Measurements from ENCODE around the gene TP63. TPM values are rescaled to one million over a fixed set of nuclear protein-coding genes. Genes with fewer than 3 reads are reported as not detected.

TP63 gene
- total RNA-seq, 4 donors from 2014 or later: 1.5 to 2.5 TPM; not detected in 2

- TF ChIP-seq CTCF (IDR thresholded peaks at IDR 0.05) (no peak), POLR2A (IDR thresholded peaks at IDR 0.05) (no peak)
- no peaks in the 10 kb centered on the region for H3K9me3 ChIP-seq
- no peaks in the 10 kb centered on the region for H3K4me1 ChIP-seq
- DNase-seq: no peak
- intact Hi-C loops (cut with DNase I; ENCODE audit: low total_unique reads): no loop called here
- H3K36me3 ChIP-seq: no peaks in the 10 kb centered on the region
- H3K27me3 ChIP-seq: no peaks in the 10 kb centered on the region
- H3K27ac ChIP-seq: no peak overlapping the region
- no peak overlapping the region for H3K4me3 ChIP-seq
Observed at GRCh38 chr3:189781415-189781814, 150.2 kb downstream of the TP63 start.

GRCh38 chr3:189786479-189787064 lies 155.4 kb downstream of the TP63 start:
- no peak overlapping the region for H3K27ac ChIP-seq
- H3K36me3 ChIP-seq: no peaks in the 10 kb centered on the region
- no peaks in the 10 kb centered on the region for H3K4me1 ChIP-seq
- no peaks in the 10 kb centered on the region for H3K27me3 ChIP-seq
- H3K9me3 ChIP-seq: no peaks in the 10 kb centered on the region
- intact Hi-C loops (cut with DNase I; ENCODE audit: low total_unique reads): no loop called here
- DNase-seq: no peak
- no peak overlapping the region for H3K4me3 ChIP-seq
- TF ChIP-seq POLR2A (IDR thresholded peaks at IDR 0.05): no peak
- no peak for TF ChIP-seq CTCF (IDR thresholded peaks at IDR 0.05)

- no peaks in the 10 kb centered on the region for H3K9me3 ChIP-seq
- no peaks in the 10 kb centered on the region for H3K4me1 ChIP-seq
- intact Hi-C loops (cut with DNase I; ENCODE audit: low total_unique reads): no loop called here
- H3K36me3 ChIP-seq: no peaks in the 10 kb centered on the region
- H3K27ac ChIP-seq: no peak overlapping the region
- H3K4me3 ChIP-seq: no peak overlapping the region
- no peak for DNase-seq
- H3K27me3 ChIP-seq: no peaks in the 10 kb centered on the region
- TF ChIP-seq POLR2A (IDR thresholded peaks at IDR 0.05) (no peak), CTCF (IDR thresholded peaks at IDR 0.05) (no peak)
Observed at GRCh38 chr3:189787191-189787590, 156.0 kb downstream of the TP63 start.

- no peaks in the 10 kb centered on the region for H3K27me3 ChIP-seq
- intact Hi-C loops (cut with DNase I; ENCODE audit: low total_unique reads): no loop called here
- TF ChIP-seq POLR2A (IDR thresholded peaks at IDR 0.05) (no peak), CTCF (IDR thresholded peaks at IDR 0.05) (no peak)
Observed at GRCh38 chr3:189787632-189788031, 156.4 kb downstream of the TP63 start.

GRCh38 chr3:189789432-189789831 lies 158.2 kb downstream of the TP63 start:
- no peak overlapping the region for H3K4me3 ChIP-seq

More at GRCh38 chr3:189787632-189788031, 156.4 kb downstream of the TP63 start:
- Histone ChIP-seq H3K4me3 (no peak overlapping the region), H3K4me1 (no peaks in the 10 kb centered on the region), H3K36me3 (no peaks in the 10 kb centered on the region), H3K9me3 (no peaks in the 10 kb centered on the region), H3K27ac (no peak overlapping the region)
- no peak for DNase-seq

More at GRCh38 chr3:189789432-189789831, 158.2 kb downstream of the TP63 start:
- intact Hi-C loops (cut with DNase I; ENCODE audit: low total_unique reads): no loop called here
- H3K27ac ChIP-seq: no peak overlapping the region
- DNase-seq: no peak
- TF ChIP-seq POLR2A (IDR thresholded peaks at IDR 0.05) (no peak), CTCF (IDR thresholded peaks at IDR 0.05) (no peak)
- no peaks in the 10 kb centered on the region for H3K9me3 ChIP-seq
- H3K36me3 ChIP-seq: no peaks in the 10 kb centered on the region
- H3K27me3 ChIP-seq: no peaks in the 10 kb centered on the region
- no peaks in the 10 kb centered on the region for H3K4me1 ChIP-seq

Data from uterus (tissue), 4 donors.